Panc1 (cell line): ENCODE data around the gene LGALS1.

ENCODE experiments used
- REST ChIP-seq, 2 experiments: IDR thresholded peaks; 2 replicates each; pipeline ENCODE4 v1.6.1; 2011 to 2012; ENCODE audit warnings: low read depth in 2 of 2, control low read depth in 1 of 2, low read length in 1 of 2, mild to moderate bottlenecking in 1 of 2, moderate library complexity in 1 of 2; ENCODE audit not compliant: insufficient read depth in 1 of 2
- TF ChIP-seq, protein P1 (sequence below): fragments of 450-650 bp; IDR thresholded peaks from 2 replicates; pipeline ENCODE4 v1.5.1; 2017; ENCODE audit warnings: mild to moderate bottlenecking

DNA sequence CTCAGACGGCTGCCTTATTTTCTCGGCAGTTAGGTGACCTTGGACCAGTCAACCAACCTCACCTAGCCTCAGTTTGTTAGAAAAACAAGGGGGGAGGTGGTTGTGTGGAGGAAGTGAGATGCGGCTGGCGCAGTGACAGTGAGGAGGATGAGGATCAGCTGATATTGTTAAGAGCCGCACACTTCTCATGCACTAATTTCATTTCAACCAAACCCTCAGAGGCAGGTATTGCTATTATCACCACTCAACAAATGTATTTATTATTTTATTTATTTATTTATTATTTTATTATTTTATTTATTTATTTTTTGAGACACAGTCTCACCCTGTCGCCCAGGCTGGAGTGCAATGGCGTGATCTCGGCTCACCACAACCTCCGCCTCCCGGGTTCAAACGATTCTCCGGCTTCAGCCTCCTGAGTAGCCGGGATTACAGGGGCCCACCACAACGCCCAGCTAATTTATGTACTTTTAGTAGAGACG is 2.1 kb downstream of the LGALS1 start:
- TF ChIP-seq, protein P1, sequence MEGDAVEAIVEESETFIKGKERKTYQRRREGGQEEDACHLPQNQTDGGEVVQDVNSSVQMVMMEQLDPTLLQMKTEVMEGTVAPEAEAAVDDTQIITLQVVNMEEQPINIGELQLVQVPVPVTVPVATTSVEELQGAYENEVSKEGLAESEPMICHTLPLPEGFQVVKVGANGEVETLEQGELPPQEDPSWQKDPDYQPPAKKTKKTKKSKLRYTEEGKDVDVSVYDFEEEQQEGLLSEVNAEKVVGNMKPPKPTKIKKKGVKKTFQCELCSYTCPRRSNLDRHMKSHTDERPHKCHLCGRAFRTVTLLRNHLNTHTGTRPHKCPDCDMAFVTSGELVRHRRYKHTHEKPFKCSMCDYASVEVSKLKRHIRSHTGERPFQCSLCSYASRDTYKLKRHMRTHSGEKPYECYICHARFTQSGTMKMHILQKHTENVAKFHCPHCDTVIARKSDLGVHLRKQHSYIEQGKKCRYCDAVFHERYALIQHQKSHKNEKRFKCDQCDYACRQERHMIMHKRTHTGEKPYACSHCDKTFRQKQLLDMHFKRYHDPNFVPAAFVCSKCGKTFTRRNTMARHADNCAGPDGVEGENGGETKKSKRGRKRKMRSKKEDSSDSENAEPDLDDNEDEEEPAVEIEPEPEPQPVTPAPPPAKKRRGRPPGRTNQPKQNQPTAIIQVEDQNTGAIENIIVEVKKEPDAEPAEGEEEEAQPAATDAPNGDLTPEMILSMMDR, result no peak
- no peak for TF ChIP-seq REST (IDR thresholded peaks at IDR 0.05; ENCODE audit: insufficient read depth in 1 of 2, low read depth in 2 of 2, low read length in 1 of 2)
